HG03342 (cell line): ENCODE data around the gene RNF169.

ENCODE experiments used
- ATAC-seq: cut with Tn5 transposase; IDR thresholded peaks from one replicate; pipeline ENCODE4 v1.9.1; 2021; ENCODE audit warnings: mild to moderate bottlenecking, moderate library complexity; ENCODE audit not compliant: unreplicated experiment

The RNF169 gene

DNA sequence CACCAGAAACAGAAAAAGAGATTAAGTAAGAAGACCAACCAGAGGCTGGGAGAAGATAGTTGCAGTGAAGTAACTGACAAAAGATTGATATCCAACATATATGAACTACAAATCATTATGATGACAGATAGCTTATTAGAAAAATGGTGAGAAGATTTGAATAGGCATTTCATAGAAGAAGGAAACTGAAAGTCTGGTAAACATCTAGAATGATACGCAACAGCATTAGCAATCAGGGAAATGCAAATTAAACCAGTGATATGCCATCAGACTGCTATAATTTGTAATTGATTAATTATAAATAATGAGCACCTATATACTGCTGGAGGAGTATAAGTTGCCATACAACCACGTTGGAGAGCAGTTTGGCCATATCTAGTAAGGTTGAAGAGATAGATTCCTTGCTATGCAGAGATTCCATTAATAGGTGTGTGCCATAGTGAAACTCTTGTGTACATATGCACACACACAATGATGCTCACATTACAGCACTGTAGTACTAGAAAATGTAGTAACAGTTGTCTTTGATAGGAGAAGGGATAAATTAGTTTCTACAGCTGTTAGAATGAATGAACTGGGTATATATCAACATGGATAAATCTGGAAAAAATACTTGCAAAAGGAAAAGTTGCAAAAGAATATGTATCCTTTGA is 20.5 kb downstream of the RNF169 start:
- ATAC-seq: no peak

DNA sequence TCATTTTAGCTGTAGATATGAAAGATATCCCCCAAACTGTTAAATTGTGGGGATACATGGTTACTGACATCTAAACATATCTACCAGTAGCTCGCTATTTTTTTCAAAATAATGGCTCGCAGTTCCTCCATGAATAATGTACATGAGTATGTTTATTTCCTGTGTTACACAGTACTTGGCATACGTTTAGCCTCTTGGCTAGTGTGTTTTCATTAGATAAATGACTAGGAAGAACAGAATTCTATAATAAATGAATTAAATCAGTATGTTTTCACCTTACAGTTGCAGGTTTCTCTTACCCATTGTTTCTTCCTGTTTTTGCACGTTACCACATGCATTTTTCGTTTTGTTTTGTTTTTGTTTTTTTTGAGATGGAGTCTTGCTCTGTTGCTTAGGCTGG is 21.8 kb downstream of the RNF169 start:
- ATAC-seq: no peak

DNA sequence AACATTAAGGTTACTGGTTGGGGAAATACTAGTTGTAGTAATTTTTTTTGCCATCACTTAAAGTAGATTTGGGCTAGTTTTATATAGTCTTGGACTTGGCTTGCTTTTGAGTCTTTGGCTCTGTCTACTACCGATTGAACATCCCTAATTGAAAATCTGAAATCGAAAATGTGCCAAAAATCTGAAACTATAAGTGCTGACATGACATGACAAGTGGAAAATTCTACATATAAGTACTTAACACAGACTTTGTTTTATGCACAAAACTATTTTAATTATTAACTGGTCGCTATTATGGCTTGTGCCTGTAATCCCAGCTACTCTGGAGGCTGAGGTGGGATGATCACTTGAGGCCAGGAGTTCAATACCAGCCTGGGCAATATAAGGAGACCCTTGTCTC is 22.5 kb downstream of the RNF169 start:
- no peak for ATAC-seq

DNA sequence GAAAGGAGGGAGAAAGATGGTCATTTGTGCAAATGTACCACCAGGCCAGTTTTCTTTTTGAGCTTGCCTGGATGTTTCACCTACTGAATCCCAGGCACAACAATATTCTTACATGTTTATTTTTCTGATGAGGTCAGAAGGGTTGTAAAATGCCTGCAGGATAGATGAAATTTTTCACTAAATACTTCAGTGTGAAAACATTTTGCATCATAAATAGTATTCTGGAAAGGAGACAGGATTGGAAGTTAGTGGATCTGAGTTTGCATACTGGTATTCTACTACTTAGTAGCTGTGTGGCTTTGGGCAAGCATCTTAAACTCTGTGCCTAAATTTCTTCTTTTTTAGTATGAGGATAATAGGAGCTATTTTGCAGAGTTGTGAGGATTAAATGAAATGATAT is 24.8 kb downstream of the RNF169 start:
- ATAC-seq: no peak

DNA sequence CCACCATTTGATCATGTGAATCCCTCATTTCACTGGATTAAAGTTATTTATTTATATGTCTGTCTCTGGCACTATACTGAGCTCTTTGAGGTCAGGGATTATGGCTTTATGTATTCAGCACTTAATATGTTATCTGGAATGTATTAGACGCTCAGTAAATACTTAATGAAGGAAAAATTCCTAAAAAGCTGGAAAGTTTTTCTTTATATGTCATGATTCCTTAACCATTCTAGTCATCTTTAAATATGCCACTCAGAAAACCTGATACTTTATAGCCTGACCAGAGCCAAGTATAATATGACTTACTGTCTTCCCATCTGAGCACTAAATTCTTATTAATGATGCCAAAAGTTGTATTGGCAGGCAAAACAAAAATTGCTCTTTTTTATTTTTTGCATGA is 27.1 kb downstream of the RNF169 start:
- no peak for ATAC-seq

DNA sequence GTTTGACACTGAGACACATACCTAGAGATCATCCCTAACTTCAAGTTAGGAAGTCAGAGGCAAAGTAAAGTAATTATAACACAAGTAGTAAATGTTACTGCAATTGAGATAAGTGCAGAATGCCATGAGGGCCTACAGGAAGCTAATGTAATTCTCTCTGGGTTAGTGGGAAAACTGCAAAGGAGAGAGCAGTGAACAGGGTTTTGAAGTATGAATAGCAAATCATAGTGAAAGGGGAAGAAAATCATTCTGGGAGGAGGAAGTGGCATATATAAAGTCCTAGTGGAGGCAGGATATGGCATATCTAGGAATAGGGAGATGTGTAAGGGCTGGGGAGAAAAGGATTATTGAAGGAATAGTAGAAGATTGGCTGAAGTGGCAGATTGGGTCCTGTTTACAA is 27.9 kb downstream of the RNF169 start:
- ATAC-seq: no peak

DNA sequence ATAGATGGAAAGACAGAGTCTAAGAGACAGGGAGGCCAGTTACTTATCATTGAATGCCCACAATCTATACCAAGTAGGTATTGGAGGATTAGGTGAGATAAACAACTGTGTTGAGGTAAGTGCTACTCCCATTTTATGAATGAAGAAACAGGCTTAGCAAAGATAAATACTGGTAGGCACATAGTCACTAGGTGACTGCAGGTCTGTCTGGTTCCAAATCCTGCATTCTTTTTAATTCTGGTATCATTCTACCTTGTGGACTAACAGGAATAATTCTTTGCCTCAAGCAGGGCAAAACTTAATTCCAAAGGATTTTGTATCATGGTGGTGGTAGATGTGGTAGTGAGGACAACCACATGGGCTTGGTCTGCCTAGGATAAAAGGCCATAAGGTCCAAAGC is 28.4 kb downstream of the RNF169 start:
- ATAC-seq: no peak

DNA sequence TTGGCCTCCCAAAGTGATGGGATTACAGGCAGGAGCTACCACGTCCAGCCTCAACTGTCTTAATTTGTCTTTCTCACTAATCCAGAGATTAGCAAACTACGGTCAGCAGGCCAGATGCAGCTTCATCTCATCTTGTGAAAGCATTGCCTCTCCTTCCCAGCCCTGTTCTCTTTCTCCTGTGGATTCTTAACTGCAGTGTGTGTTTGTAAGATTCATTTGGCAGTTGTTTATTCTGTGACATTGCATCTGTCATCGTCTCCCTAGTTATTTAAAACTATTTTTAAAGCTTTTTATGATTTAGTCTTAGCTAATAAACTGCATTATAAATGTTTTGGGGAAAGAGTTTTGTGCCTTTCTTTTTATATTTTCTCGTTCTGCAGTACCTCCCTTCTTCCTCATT is 29.2 kb downstream of the RNF169 start:
- no peak for ATAC-seq

DNA sequence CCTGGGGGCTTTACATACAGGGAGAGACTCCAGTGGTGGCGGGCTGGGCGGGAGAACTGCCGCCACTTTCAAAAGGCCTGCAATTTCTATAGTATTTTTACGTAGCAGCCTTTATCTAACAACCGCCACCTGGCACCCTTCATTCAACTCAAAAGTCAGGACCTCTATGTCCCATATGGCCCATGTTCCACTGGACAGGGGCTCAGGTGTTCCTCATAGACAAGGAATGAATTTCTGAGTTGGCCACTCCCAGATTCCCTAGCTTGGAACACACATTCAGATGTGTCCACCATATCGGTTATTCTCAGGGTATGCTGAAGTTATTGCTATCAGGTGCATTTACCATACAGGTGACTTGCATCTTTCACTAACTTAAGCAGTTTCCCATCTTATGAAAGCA is 29.9 kb downstream of the RNF169 start:
- no peak for ATAC-seq

DNA sequence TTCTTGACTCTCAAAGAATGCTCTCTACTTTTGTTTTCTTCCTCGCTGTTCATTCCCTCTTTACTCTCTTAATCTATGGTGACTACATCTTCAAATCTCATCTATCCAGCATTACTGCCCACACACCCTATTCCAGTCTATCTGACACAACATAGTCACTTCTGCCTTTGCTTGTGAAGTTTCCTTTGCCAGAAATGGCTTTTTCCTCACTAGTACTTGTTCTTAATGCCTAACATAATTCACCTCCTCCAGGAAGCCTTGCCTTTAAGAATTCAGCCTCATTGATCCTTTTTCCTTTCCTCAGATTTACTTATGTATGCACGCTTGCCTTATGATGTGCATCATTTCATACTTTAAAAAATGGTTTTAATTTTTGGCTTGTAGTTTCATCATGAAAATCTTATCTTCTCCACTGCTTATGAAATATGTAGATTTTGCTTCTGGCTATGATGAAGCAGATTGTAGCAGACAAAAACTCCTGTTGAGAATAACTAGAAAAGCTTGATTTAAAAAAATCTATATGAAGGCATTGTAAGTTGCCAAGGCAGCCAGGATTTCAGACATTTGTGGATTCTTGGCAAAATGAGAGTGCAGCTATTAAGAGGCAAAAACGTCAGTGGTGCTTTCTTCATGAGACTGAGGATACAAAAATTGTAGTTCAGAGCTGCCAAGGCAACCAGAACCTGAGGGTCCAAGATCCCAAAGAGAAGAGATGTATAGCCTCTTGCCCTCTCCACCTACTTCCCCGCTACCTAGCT is 31.8 kb downstream of the RNF169 start:
- ATAC-seq: no peak

DNA sequence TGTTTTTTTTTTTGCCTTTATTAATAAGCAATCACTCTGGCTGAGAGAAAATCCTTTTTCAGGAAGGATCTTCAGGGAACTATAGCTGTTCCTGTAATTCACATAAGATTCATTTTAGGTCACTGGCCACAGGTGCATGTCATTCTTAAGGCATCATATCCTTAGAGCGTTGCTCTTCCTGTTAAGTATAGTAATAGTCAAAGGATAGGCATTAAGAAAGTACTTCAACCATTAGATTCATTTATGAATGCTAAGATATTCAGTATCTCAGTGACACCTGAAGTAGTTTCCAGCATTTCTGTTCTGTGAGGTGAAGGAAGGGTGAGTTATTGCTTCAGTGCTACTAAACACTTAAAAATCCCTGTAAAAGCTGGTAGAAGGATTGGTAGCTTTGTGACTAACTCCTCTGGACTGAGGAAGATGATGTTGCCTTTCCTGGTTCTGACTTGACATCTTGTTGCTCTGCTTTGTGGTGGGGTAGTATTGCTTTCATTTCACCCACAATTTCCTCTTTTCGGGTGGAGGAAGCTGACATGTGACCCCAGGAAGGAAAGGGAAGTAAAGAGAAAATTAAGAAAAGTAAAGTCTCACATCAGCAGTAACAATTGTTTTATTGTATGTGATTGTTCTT is 34.7 kb downstream of the RNF169 start:
- ATAC-seq: peak; percentile 85

DNA sequence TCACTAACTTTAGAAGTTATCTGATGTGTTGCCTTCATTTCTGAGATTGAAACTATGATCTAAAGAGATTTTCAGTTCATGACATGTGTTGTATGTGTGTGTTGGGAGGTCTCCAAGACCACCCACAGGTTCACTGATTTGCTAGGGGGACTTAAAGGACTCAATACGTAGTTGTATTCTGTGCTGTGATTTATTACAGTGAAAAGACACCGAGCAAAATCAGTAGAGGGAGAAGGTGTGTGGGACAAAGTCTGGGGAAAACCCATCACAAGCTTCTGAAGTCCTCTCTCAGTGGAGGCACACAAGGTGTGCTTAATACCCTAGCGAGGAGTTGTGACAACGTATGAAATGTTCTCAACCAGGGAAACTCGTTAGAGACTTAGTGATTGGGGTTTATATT is 35.6 kb downstream of the RNF169 start:
- peak; percentile 57 for ATAC-seq

DNA sequence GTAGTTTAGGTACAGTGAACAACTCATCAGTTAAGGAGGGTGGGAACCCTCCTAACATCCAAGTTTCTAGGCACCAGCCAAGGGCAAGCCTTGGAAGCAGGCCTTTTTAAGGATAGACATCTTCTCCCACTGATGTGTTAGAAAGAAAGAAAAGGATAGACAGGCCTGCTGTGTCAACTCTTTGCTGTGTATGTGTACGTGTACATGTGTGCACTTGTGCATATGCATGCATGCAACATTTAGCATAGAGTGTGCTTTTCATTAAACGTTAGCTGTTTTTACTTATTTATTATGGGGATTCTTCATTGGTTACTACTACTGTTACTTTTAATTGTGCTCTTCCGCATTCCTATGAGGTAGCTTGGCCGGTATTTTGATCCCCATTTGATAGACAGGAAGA is 36.1 kb downstream of the RNF169 start:
- no peak for ATAC-seq

DNA sequence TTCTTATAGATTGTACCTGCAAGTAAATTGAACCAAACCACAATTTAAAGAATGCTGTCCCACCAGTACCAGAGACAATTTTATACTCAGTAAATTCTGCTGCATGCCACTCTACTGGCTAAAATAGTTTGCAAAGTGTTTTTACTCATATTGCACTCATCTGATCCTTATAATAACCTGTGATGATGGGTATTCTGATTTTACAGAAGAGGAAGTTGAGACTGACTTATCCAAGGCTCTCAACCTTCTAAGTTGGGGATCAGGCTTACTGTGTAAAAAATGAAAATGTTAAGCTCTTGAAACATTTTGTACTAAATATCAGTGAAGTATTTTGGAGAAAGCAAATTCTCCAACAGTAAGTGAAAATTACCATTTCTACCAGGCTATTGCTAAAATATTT is 37.9 kb downstream of the RNF169 start:
- ATAC-seq: no peak

DNA sequence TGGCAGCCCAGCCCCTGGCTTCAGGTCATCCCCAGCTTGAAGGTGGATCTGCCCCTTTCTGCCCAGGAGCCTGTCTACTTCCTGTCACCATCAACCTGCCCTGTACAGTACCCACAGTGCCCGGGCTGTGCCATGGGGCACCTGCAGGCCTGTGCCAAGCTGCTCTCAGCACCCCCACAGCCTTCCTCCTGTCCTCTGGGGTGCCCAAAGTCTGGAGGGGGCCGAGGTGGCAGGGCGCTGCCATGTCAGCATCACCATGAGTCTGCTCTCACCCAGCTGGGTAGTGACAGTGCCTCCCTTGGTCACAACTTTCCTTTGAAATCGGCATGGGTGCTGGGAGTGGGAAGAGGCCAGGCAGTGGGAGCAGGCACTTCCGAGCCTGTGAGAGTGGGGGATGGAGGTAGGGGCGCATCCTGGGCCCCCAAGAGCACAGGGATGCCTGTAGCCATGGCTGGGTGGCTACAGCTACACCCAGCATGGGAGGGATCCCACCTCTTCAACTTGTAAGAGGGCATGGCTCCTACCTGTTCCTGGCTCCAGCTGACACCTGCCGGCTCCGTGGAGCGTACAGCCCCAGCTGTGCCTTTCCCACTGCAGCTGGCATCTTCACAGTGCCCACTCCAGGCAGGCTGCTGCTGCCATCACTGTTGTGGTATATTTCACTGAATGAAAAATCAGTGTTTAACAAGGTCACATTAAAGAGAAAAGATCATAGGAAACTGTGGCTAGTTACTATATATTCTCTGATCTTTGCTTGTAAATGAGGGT is 42.9 kb downstream of the RNF169 start:
- no peak for ATAC-seq

DNA sequence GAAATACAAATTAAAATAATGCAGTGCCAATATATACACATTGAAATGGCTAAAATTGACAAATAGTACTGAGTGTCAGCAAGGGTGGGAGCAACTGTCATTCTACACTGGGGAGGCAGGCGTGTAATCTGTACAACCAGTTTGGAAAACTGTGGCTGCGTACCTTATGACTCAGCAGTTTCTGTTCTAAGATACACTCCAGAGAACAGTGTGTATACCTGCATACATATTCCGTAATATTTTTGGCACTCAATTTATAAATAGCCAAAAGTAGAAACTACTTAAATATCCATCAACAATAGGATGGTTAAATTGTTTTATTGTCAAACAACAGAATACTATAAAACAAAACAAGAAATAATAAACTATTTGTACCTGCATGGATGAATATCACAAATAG is 57.6 kb downstream of the RNF169 start:
- no peak for ATAC-seq

DNA sequence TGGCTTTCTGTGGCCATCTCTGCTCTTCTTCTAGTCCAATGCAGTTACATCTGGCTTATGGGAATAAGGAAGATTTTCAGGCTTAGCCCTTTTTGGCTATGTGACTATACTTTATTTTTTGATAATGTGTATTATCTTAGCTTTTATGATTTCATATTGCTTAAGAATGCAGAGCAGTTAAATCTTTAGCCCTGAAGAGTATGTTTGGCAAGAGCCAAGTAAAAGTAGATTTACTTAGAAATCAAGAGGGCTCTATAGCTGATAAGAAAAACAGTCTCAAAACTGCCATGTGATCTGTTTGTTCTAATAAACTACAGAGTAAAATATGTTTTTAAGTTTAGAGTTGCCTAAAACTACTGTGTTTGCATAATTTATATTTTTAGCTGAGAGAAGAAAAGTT is 61.2 kb downstream of the RNF169 start:
- no peak for ATAC-seq

DNA sequence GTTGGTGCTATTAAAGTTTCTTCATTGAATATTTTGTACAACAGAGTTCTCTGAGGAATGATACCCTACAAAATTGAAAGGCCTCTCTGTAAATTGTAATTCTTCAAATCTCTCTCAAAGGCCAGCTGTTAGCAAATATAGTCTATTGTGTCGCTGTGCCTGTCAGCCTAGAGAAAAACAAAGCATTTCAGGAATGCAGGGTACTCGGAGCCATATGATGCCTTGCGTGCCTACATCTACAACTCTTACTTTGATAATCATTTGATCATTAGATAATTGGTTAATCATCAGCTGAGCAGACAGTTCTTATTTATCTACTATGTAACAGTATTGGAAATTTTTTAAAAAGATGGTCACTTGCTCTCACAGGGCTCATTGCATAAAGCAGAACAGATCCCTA is 67.3 kb downstream of the RNF169 start:
- no peak for ATAC-seq

DNA sequence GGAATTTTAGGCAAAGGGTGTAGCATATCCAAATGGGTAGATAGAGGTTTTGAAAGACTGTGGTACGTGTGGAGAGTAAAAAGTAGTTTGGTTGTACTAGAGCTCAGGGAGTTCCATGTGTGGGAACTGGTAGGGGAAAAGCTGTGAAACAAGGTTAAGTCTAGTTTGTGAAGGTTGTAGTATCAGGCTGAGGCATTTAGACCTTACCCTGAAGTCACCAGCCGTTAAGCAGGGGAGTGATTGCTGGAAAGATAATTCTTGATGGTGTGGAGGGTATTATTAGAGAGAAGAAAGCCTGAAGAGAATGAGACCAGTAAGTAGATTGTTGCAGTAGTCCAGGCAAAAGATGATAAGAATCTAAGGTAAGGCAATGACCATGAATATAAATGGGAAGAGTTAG is 68.0 kb downstream of the RNF169 start:
- ATAC-seq: no peak

DNA sequence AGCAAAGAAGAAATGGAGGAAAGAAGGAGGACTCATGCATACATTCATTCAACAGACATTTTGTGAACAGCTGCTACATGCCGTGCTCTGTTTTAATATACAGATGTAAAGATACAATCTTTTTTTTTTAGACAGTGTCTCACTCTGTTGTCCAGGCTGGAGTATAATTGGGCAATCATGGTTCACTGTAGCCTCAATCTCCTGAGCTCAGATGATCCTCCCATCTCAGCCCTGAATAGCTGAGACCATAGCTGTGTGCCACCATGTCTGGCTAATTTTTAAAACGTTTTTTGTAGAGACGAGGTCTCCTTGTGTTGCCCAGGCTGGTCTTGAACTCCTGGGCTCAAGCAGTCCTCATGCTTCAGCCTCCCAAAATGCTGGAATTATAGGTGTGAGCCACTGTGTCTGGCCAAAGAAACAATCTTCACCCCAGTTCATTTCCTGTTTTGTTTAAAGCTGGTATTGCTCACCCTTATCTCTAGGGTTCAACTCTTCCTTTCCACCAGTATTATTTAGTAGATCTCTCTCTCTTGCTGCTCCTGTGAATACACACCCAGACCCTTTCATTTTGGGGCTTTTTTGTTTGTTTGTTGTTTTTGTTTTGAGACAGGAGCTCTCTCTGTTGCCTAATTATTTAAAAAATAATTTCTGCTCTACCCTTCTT is 69.8 kb downstream of the RNF169 start:
- ATAC-seq: no peak

DNA sequence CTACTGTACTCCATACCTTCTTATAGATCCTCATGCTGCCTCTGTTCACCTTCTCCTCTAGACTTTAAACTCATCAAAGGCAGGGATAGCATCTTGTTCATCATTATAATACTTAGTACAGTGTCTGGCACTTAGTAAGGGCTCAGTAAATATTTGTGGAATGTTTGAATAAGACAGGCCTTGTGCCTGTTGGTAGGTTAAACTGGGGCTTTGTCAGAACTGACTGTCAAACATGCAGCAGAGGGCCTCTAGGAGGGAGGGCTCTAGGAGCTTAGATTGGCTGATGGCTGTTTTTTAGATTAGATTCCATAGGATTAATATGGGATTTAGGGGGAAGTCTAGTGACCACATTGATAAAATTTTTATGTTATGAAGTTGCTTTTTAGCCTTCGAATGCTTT is 70.8 kb downstream of the RNF169 start:
- ATAC-seq: no peak
